GM21526 (cell line): ENCODE data around the gene ADK.
"Not testable (repeated sequence)": the region's sequence is repeated elsewhere in the genome, so short reads cannot be mapped to it uniquely, and the experiment has no call there.

ENCODE experiments used
- ATAC-seq: cut with Tn5 transposase; IDR thresholded peaks from one replicate; pipeline ENCODE4 v1.9.1; 2021; ENCODE audit warnings: moderate library complexity; ENCODE audit not compliant: unreplicated experiment, low FRiP score

Gene ADK

DNA sequence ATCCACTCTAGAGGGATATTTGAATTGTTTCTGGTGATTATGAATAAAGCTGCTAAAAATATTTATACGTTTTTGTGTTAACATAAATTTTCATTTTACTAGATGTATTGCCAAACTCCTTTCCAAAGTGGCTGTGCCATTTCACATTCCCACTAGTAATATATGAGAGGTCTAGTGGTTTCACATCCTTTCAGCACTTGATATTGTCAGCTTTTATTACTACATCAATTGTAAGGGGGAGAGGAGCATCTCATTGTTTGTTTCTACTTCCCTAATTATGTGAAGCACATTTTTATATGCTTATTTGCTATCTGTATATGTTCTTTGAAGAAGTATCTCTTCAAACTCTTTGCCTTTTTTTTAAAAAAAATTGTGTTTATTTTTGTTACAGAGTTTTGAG, 184.5 kb downstream of the ADK start:
- no peak for ATAC-seq

DNA sequence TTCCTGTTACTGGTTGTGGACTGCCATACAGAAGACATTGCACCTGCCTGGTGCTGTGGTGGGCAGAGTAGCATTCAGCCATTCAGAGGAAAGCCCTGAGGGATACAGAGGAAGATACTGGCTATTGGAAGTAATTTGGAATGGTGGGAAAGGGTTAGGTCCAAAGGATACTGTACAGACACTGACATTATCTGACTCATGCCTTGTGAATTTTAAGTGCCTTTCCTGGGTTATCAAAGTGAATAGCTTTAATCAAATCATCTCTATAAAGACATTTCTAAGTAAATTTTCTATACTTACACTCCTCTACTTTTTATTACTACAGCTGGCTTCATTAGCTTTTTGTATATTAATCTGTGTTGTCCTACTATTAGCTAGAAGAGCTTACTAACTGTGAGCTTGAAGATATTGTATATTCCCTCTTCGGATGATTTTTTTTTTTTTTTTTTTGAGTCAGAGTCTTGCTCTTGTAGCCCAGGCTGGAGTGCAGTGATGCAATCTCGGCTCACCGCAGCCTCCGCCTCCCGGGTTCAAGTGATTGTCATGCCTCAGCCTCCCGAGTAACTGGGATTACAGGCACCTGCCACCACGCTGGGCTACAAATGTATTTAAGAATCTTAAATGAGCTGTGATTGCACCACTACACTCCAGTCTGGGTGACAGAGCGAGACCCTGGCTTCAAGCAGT, 186.5 kb downstream of the ADK start:
- no peak for ATAC-seq

DNA sequence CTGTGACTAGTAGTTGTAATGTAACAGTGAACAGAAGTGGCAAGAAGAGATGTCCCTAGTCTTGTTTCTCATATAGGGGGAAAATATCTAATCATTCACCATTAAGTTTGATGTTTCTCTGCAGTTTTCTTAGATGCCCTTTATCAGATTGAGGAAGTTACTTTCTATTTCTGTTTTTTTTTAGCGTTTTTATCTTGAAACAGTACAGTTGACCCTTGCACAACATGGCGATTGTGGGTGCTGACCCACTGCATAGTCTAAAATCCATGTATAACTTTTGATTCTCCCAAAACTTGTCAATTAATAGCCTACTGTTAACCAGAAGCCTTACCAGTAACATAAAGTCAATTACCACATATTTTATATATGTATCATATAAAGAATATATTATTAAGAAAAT, 192.0 kb downstream of the ADK start:
- no peak for ATAC-seq

DNA sequence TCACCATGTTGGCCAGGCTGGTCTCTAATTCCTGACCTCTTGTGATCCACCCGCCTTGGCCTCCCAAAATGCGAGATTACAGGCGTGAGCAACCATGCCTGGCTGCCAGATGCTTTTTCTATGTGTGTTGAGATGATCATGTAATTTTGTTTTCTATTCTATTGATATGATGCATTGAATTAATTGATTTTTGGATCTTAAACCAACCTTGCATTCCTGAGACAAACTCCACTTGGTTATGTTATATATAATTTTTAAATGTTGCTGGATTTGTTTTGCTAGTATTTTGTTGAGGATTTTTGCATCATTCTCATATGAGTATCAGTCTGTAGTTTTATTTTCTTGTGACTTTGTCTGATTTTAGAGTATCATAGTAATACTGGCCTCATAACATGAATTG, 192.8 kb downstream of the ADK start:
- ATAC-seq, result no peak

DNA sequence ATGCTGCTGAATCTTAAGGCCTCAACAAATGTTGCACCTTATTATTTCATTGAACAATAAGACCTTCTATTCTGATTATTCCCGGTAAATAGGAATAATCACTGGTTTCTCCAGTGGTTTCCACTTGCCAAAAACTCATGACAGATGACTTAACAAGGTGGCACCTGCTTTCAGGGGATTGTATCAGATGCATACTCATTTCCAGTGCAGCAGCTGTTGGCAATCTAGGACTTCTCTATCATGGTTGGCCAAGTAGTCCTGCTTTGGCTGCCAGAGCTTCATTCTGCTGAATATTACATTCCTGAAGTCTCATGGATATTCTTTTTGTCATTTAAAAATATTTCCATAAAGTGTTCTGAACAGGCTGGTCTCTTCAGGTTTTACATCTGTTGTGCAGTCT, 193.3 kb downstream of the ADK start:
- no peak for ATAC-seq

DNA sequence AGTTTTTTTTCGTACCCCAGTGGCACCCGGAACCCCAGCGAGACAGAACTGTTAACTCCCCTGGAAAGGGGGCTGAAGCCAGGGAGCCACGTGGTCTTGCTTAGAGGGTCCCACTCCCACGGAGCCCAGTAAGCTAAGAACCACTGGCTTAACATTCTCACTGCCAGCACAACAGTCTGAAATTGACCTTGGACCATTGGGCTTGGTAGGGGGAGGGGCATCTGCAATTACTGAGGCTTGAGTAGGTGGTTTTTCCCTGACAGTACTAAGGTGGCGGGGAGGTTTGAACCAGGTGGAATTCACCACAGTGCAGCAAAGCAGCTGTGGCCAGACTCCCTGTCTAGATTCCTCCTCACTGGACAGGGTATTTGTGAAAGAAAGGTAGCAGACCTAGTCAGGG, 196.5 kb downstream of the ADK start:
- no peak for ATAC-seq

DNA sequence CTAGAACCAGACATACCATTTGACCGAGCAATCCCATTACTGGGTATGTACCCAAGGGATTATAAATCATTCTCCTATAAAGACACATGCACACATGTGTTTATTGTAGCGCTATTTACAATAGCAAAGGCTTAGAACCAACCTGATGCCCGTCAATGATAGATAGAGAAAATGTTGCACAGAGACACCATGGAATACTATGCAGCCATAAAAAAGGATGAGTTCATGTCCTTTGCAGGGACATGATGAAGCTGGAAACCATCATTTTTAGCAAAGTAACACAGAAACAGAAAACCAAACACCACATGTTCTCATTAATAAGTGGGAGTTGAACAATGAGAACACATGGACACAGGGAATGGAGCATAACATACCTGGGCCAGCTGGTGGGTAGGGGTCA, 202.0 kb downstream of the ADK start:
- not testable (repeated sequence) for ATAC-seq

DNA sequence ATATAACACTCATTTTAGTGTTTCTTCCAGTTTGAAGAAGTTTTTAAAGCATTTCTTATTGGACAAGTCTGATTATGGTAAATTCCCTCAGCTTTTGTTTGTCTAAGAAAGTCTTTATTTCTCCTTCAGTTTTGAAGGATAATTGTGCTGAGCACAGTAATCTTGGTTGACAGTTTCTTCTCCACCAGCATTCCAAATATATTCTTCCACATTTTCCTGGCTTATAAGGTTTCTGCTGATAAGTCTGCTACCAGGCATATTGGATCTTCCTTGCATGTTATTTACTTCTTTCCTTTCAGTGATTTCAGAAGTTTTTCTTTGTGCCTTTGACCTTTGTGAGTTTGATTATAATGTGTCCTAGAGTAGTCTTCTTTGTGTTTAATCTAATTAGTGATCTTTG, 210.7 kb downstream of the ADK start:
- no peak for ATAC-seq

DNA sequence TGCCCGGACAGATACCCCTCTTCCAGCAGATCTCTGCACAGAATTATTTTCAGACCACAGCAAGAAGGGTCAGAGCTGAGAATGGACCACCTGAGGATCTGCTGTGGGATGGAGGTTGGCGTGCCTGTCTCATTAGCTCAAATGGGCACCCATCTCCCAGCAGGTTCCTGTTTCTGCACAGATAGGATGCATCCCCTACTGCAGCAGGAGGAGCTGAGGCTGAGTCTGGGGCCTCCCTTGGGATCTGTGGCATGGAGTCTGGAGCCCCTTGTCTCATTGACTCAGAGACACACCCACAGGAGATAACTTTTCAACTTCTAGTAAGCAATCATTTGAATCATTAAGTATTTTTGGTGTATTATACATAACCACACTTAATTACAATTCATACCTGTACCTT, 212.7 kb downstream of the ADK start:
- no peak for ATAC-seq

DNA sequence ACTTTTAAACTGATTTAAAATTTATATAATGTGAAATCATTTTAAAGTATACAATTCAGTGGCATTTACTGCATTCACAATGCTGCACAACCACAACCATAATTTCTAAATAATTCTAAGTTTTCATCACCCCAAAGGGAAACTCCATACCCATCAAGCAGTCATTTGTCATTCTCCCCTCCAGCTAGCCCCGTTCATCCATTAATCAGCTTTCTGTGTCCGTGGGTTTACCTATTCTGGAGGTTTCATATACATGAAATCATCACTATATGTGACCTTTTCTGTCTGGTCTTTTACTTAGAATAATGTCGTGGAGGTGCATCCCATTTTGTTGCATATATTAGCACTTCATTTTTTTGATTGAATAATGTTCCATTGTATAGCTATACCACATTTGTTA, 214.1 kb downstream of the ADK start:
- no peak for ATAC-seq

DNA sequence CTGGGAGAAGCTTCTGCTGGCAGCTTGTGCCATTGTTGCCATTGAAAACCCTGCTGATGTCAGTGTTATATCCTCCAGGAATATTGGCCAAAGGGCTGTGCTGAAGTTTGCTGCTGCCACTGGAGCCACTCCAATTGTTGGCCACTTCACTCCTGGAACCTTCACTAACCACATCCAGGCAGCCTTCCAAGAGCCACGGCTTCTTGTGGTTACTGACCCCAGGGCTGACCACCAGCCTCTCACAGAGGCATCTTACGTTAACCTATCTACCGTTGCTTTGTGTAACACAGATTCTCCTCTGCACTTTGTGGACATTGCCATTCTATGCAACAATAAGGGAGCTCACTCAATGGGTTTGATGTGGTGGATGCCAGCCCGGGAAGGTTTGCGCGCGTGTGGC, 220.7 kb downstream of the ADK start:
- ATAC-seq, result no peak

DNA sequence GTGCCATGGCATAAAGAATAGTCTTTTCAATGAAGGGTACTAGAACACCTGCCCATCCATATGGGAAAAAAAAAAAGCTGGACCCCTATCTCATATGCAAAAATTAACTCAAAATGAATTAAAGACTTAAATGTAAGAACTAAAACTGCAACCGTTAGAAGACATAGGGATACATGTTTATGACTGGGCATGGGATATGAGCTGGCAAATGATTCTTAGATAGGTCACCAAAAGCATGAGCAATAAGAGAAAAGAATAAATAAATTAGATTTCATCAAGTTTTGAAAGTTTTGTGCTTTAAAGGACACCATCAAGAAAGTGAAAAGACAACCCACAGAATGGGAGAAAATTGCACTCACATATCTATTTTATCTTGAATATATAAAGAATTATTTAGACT, 222.0 kb downstream of the ADK start:
- ATAC-seq, result no peak

DNA sequence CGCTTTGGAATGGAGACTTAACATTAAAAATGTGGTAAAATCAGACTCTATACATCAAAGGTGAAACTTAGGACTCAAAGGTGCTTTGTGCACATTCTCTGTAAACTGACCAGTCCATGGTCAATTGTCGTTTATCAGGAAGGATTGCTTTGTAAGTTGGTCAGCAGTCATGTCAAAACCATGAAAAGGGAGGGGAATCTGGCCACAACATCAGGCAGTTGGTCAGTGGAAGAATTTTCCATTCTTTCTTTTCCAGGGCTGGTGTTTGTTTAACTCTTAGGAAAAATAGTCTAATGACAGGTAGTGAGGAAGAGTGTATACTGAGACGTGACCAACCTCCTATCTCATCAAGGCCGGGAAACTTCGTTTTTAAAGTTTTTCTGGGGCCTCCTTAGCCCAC, 226.5 kb downstream of the ADK start:
- no peak for ATAC-seq

DNA sequence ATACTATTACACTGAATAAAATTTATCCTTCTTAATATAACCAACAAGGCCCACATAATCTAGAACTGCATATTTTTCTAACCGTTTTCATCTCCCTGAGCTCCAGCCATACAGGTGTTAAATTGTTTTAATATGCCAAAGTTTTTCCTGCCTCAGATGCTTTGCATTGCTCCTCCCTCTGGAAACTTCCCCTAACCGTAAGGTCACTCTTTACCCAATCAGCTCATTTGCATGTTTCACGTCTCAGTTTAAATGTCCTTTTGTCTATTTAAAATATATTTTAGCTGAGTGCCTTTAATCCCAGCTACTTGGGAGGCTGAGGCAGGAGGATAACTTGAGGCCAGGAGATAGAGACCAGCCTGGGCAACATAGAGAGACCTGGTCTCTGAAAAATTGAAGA, 228.5 kb downstream of the ADK start:
- no peak for ATAC-seq

DNA sequence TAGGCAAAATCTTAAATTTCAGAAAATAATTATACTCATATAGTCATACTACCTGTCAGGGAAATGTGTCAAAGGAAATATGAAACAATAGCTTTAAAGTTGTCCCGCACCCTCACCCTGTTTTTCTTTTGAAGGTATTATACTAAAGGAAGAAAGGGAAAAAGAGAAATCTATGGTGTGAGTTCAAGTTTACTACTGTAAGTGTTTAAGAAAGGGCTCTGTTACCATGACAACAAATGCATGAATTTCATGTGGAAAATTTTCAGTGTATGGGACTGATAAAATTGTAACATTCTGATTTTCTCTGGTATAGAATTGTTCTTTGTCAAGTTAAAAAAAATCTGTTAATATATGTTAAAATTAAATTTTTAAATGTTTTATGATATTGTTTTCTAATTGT, 229.8 kb downstream of the ADK start:
- no peak for ATAC-seq

DNA sequence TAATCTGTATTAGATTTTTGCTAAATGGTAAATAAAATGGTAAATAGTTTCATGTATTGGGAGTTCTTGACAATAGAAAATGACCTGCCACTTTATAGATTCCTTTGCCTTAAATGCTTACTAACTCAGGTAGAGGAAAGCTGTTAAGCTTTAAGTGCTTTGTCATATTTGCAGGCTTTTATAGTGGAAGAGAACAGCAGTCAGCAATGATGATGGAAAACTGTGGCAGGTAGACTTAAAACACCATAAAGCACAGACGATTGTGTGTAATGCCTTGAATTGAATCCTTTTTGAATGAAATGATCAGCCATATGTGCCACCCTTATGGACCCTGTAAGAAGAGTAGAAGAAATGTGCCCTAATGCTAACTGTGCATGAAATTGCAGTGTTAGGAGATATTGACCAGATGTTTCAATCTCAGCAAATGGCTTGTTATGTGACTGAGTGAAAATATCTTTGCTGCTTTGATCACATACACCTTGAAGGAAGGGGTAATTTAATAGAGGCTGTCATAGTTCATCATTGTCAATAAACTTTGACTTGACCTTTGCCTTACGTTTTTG, 230.4 kb downstream of the ADK start:
- no peak for ATAC-seq

DNA sequence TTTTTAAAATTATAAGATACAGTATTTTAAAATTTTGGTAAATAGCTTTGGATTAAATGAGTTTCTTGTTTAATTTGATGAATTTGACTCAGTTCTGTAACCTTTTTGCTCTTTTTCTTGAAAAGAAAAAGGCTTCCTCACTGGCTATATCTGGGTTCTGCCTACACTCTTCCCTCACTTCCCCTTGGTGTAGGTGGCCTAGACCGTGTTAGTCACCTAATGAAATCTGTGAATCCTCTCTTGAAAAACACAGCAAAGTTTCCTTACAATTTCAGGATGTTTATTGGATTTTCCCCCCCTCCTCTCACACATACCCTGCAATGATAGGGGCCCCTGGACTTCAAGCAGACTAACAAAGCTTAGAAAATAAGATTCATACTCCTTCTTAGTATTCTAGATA, 231.6 kb downstream of the ADK start:
- no peak for ATAC-seq

DNA sequence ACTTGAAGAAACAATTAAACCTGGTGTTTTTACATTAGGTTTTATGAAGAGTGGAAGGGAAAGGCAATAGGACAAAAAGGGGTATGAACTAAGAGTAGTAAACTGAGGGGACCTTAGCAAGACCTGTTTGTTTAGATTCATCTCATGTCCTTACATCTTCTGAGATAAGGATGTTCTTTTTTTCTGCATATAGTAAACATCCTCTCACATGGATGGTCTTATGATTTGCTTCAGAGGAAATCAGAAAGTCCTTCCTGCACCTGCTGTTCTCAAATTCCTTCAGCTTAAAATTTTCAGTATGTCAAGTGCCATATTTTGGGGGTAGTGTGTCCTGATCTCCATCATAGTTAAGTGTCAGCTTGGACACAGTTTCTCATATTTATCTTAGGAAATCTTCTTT, 232.6 kb downstream of the ADK start:
- ATAC-seq, result no peak

DNA sequence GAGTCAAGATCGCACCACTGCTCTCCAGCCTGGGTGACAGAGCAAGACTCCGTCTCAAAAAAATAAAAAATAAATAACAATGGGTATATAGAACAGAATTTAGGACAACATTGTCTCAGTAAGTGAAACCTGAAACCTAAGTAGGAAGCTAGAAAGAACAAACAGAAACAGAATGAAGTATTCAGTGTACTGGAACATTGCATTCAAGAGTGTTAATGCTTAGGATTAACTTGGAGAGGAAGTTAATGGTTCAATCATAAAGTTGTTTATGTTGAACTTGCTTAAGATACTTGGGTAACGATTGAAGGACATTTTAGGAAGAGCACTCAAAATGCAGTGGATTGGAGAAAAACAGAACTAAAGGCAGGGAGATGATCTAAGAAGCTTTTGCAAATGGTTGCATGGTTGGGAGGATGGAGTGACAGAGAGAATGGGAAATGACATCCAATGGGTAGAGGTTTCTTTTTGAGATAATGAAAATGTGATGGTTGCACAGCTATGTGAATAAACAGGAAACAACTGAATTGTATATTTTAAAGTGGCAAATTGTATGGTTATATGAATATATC, 233.7 kb downstream of the ADK start:
- no peak for ATAC-seq

DNA sequence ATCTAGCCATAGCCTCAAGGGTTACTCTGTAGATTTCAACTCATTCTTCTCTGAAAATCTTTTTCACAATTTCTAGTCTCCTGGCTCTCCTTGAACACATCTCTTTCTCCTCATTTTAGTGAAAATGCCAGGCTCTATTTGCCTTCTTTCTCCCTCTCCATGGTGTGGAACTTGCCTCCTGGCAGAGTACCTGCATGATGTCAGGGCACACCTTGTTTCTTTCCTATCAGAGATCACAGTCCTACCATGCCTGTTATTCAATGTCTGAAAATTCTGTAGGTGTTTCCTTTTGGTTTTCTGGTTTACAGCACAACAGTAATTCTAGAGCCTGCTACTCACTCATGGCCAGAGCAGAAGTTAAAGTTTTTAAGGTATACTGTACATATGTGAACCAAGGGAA, 237.8 kb downstream of the ADK start:
- ATAC-seq, result no peak

DNA sequence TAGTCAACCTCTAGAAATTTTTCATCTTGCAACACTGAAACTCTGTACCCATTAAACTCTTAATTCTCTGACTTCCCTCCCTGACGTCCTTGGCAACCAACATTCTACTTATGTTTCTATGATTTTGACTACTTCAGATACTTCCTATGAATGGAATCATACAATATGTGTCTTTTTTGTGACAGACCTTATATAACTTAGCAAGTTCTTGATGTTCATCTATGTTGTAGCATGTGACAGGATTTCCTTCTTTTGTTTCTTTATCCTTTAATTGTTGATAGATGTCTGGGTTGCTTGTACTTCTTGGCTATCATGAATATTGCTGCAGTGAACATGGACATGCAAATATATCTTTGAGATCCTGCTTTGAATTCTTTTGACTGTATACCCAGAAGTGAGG, 240.8 kb downstream of the ADK start:
- ATAC-seq, result no peak

DNA sequence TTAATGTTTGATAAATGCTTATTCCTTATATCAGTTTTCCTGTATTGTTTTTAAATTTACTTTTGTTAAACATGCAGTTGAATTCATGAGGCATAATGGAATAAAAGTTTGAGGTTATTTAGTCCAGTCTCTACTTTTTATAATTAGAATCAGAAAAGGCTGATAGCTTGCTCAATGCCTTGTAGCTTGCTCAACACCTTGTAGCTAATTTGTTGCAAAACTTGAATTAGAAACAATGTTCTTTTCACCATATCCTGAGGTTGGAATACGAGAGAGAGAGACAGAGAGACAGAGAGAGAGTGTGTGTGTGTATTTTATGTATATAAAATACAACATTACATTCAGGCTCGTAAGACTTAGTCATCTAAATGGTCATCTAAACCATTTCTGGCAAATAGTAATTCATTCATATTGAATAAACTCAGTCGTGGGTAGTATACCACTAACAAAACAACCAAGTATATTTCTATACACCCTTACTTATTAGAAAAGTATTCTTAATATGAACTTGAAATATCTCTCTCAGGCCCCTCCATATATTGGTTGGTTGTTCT, 243.5 kb downstream of the ADK start:
- no peak for ATAC-seq
